ENCODE data around the gene MOV10L1.

- TF ChIP-seq CTCF (IDR thresholded peaks at IDR 0.05) (no peak), POLR2A (IDR thresholded peaks at IDR 0.05) (no peak)
Measured at GRCh38 chr22:50082961-50083461, 6.8 kb upstream of the MOV10L1 start.

Data from lower leg skin (tissue), 3 donors.